ENCODE data around the gene LGR6.
A peak's percentile ranks its signal among the peaks of the same experiment; 100 is the strongest.
"Not testable (repeated sequence)": the region's sequence is repeated elsewhere in the genome, so short reads cannot be mapped to it uniquely, and the experiment has no call there.

LGR6 gene

GRCh38 chr1:202157945-202158344, 35.7 kb upstream of the LGR6 start:
- in situ Hi-C loops (cut with MboI; ENCODE audit: low pct_unique_long_range_greater_than_20kb, low sequenced_read_pairs): no loop called here

GRCh38 chr1:202158810-202159533, 34.6 kb upstream of the LGR6 start:
- peak; percentile 72 for DNase-seq

More at GRCh38 chr1:202157945-202158344, 35.7 kb upstream of the LGR6 start:
- no peak for DNase-seq

GRCh38 chr1:202159534-202160371, 33.8 kb upstream of the LGR6 start:
- in situ Hi-C loops (cut with MboI; ENCODE audit: low pct_unique_long_range_greater_than_20kb, low sequenced_read_pairs): no loop called here
- DNase-seq: peak; percentile 78

More at GRCh38 chr1:202158810-202159533, 34.6 kb upstream of the LGR6 start:
- in situ Hi-C loops (cut with MboI; ENCODE audit: low pct_unique_long_range_greater_than_20kb, low sequenced_read_pairs): no loop called here

- in situ Hi-C loops (cut with MboI; ENCODE audit: low pct_unique_long_range_greater_than_20kb, low sequenced_read_pairs): no loop called here
- DNase-seq: peak; percentile 86
These were observed 33.1 kb upstream of the LGR6 start, which contains the start of gene PTPN7 for GRCh38 chr1:202160377-202160940. PTPN7 (minus strand) TSS chr1:202160602; CDS start chr1:202159402, 1,200 bp downstream.

GRCh38 chr1:202161151-202162046, 32.2 kb upstream of the LGR6 start:
- in situ Hi-C loops (cut with MboI; ENCODE audit: low pct_unique_long_range_greater_than_20kb, low sequenced_read_pairs): no loop called here
- peak; percentile 47 for DNase-seq

- DNase-seq: peak; percentile 71
- in situ Hi-C loops (cut with MboI; ENCODE audit: low pct_unique_long_range_greater_than_20kb, low sequenced_read_pairs): no loop called here
These were observed 31.6 kb upstream of the LGR6 start for GRCh38 chr1:202162047-202162417.

- DNase-seq: peak; percentile 52
These were observed 30.9 kb upstream of the LGR6 start for GRCh38 chr1:202162418-202163280.

GRCh38 chr1:202163281-202164270, 30.0 kb upstream of the LGR6 start:
- no peak for DNase-seq
- in situ Hi-C loops (cut with MboI; ENCODE audit: low pct_unique_long_range_greater_than_20kb, low sequenced_read_pairs): no loop called here

More at GRCh38 chr1:202162418-202163280, 30.9 kb upstream of the LGR6 start:
- in situ Hi-C loops (cut with MboI; ENCODE audit: low pct_unique_long_range_greater_than_20kb, low sequenced_read_pairs): no loop called here

- in situ Hi-C loops (cut with MboI; ENCODE audit: low pct_unique_long_range_greater_than_20kb, low sequenced_read_pairs): no loop called here
- DNase-seq: peak; percentile 29
These were observed 29.1 kb upstream of the LGR6 start for GRCh38 chr1:202164271-202165037.

- no peak for DNase-seq
- in situ Hi-C loops (cut with MboI; ENCODE audit: low pct_unique_long_range_greater_than_20kb, low sequenced_read_pairs): no loop called here
These were observed 28.2 kb upstream of the LGR6 start for GRCh38 chr1:202165267-202165941.

- in situ Hi-C loops (cut with MboI; ENCODE audit: low pct_unique_long_range_greater_than_20kb, low sequenced_read_pairs): no loop called here
- no peak for DNase-seq
These were observed 27.4 kb upstream of the LGR6 start for GRCh38 chr1:202165942-202166843.

GRCh38 chr1:202167054-202167453, 26.5 kb upstream of the LGR6 start:
- in situ Hi-C loops (cut with MboI; ENCODE audit: low pct_unique_long_range_greater_than_20kb, low sequenced_read_pairs); DNase-seq: not testable (repeated sequence)

GRCh38 chr1:202167708-202168415, 25.7 kb upstream of the LGR6 start:
- in situ Hi-C loops (cut with MboI; ENCODE audit: low pct_unique_long_range_greater_than_20kb, low sequenced_read_pairs): no loop called here

GRCh38 chr1:202168861-202169260, 24.7 kb upstream of the LGR6 start:
- DNase-seq: no peak
- in situ Hi-C loops (cut with MboI; ENCODE audit: low pct_unique_long_range_greater_than_20kb, low sequenced_read_pairs): no loop called here

More at GRCh38 chr1:202167708-202168415, 25.7 kb upstream of the LGR6 start:
- no peak for DNase-seq

Measured in KBM-7 (cell line).